Epithelial cell of prostate (primary cell): ENCODE measurements around the gene ACVRL1.

Experiments
- DNase-seq: peaks from one replicate; pipeline ENCODE4 v3.0.0-alpha.2; 2011; ENCODE audit warnings: low read depth, low spot score
- H3K27ac ChIP-seq: fragments of 450-650 bp; 2 replicates; pipeline ENCODE4 v1.5.1; 2017; ENCODE audit warnings: mild to moderate bottlenecking

Gene ACVRL1

DNA sequence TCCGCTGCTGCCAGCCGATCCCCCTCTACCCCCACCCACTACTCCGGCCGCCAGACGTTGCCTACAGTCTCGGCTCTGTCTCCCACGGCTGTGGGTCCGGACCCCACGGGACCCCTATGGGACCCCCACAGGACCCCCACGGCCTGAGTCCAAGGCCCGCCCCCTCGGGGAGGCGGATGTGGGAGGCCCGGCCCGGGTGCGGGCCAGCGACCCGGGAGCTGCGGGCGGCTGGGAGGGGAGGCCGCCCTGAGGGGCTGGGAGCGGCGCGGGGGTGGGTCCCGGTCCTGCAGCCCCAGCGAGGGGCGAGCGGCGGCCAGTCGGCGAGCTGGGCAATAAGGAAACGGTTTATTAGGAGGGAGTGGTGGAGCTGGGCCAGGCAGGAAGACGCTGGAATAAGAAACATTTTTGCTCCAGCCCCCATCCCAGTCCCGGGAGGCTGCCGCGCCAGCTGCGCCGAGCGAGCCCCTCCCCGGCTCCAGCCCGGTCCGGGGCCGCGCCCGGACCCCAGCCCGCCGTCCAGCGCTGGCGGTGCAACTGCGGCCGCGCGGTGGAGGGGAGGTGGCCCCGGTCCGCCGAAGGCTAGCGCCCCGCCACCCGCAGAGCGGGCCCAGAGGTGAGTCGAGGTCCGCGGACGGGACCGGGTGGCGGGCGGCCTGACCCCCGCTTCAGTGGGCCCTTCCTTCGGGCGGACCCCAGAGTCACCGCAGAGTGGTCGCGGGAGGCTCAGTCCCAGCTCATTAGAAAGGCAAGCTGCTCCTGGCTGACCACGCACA, at the start of gene ACVRL1:
Gene ACVRL1 (plus strand): TSS at position 422 of the 773 bp plus-strand sequence. CDS start 4,971 bp downstream, outside the sequence.
- DNase-seq: no peak
- H3K27ac ChIP-seq: no peak within 1 kb of the TSS

- no peak overlapping the region for H3K27ac ChIP-seq
These were observed 46.3 kb upstream of the ACVRL1 start for GRCh38 chr12:51860986-51861385.

DNA sequence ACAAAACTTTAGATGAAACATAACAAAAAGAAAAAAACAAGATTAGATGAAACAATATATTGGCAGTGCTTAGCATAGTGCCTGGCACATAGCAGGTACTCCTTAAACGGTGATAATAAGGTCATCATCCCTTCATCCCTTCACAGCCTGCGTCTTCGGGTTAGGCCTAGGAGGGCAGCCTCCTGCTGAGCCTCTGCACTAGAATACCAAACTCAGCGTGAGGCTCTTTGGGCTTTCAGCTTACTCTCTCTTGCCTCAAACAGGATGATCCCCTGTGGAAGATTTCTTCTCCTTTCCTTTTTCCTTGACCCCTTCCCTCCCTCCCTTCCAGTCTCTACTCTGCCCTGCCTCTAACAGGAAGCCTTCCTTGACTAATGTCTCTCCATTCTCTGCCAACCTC, 44.4 kb upstream of the ACVRL1 start:
- H3K27ac ChIP-seq: no peak overlapping the region

More at GRCh38 chr12:51860986-51861385, 46.3 kb upstream of the ACVRL1 start:
- DNase-seq: no peak

DNA sequence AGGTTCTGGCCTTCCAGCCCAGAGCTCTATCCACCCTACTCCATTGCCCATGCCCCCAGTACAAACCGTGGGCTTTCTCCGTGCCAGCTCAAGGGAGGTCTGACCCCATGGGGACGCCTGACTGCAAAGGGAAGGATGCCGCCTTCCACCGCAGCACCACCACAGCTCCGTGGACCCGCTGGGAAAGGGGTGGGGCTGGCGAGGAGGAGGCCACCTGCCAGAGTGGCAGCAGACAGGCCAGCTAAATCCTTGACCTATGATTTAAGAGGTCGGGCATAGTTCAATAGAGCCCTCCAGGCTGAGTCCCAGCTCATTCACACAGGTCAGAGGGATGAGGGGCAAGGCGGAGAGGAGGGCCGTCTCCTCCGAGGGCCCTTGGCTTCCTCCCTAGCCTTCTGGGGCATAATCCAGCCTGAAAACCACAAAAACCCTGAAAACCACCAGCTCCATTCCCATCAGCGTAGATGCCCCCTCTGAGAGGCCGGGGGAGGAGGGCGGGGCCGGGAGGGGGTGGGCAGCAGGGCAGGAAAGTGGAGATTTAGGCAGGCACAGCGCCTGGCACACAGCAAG, 43.9 kb upstream of the ACVRL1 start:
- H3K27ac ChIP-seq: no peak overlapping the region
- DNase-seq: no peak

More for the DNA sequence above, 44.4 kb upstream of the ACVRL1 start:
- no peak for DNase-seq

DNA sequence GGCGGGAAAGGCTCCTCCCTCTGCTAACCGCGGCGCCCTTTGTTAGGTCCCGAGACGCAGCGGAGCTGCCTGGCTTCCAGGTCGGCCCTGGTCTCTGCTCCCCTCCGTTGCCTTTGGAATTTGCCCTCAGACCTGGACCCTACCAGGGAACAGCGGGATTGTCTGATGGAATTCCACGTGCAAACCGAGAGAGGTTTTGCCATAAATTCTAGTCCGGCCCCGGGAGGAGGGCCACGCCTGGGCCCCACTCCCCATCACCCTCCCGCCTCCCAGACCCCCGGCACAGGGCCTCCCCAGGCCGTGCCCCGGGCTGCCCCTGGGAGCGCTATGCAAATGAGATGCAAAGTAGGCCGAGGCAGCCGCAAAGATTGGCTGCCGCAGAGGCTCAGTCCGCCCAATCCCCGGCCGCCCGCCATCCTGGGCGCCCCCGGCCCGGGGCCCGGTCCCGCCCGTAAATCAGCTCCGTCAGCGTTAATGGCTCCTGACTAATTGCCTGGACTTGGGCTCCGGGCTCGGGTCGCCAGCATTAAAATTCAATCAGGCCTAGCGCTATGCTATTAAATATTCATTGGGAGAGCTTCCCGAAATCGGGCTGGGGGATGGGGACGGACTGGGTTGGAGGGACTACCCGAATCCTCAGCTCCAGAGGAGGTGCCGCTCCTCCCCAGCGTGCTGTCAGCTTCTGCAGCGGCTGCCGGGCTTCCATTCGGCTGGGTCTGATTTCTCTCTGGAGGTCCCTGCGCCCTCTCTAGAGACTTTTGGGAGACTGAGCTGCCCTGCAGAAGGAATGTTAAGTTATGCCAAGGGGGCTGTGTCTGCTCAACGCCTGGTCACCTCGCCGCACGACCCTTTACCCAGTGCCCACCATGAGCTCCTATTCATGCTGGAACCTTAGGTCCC, 43.1 kb upstream of the ACVRL1 start:
- no peak overlapping the region for H3K27ac ChIP-seq
- no peak for DNase-seq

DNA sequence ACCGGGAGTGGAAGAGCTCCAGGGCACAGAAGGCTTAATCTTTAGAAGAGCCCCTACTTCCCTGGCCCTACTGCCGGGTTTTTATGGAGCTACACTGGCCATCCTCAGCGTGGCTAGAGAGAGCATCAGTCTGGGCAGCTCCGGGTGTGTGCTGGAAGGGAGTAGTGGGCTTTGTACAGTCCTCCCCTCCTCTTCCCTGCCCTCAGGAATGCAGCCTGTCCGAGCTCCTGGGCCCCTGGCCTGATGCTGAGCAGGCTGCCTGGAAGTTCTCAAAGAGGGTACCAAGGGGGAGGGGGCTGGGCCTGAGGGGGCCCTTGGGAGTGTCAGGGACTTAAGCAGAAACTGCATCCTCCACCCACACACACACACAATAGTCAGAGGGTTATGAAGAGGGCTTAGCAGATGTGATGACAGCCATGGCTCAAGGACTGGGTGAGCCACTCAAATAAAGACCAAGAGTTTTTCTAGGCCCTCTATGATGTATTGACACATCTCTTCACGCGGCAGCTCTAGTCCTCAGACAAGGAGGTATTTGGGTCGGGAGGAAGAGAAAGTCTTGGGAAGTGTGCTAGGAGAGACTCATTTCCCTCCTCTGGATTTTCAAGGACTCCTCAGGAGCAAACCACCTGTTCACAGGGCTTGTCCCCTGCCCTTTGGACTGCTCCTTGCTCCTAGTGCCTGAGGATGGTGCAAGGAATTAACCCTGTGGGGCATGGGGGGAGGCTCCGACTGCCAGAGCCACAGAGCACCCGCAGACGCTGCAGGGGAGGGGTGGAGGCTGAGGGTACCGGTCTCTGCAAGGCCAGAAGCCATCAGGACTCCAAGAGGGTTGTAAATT, 42.3 kb upstream of the ACVRL1 start:
- no peak for DNase-seq

DNA sequence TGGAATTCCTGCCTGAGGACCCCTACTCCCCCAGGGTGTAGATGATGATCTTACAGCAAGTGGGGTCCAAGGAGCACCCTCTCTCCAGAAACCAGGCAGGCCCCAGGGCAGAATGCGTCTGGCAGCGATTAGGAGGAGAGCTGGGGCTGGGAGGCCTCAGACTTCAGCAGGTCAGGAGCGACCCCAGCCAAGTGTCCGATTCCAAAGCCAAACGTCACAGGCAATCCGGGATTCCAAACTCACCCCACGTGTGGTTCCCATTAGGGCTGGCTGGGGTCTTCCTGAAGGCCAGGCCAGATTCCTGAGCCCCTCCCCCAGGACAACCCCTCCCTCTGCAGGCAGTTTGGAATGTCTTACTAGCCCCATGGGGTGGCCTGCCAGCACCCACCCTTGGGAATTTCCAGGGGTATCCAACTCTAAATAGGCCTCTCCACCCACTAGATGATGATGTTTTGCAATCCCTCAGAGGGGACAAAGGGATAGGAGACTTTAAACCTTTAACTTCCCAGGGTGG, 41.5 kb upstream of the ACVRL1 start:
- H3K27ac ChIP-seq: no peak overlapping the region
- DNase-seq: no peak

More for the DNA sequence above, 42.3 kb upstream of the ACVRL1 start:
- H3K27ac ChIP-seq: no peak overlapping the region

DNA sequence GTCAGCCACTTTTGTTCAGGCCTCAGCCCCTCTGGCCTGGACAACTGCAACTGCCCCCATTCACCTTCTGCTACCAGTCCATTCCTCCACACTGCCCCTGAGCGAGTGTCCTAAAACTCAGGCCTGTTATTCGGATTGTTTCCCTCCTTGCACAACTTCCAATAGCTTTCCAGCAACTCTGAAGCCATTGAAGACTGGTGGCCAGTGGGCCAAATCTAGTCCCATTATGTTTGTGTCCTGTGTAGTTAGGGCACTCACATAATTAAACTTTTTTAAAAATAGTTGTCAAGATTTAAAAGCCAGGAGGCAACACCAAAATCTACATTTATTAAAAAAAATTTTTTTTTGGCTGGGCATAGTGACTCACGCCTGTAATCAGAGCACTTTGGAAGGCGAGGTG, 41.0 kb upstream of the ACVRL1 start:
- DNase-seq: no peak
- H3K27ac ChIP-seq: no peak overlapping the region

DNA sequence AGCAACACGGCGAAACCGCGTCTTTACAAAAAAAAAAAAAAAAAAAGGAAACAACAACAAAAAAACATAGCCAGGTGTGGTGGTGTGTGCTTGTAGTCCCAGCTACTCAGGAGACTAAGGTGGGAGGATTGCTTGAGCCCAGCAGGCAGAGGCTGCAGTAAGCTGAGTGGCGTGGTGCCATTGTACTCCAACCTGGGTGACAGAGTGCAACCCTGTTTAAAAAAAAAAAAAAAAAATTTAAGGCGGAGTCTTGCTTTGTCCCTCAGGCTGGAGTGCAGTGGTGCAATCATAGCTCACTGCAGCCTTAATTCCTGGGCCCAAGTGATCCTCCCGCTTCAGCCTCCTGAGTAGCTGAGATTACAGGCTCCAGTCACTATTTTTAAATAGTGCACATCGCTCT, 40.5 kb upstream of the ACVRL1 start:
- no peak for DNase-seq
- H3K27ac ChIP-seq: no peak overlapping the region

- DNase-seq: no peak
- no peak overlapping the region for H3K27ac ChIP-seq
These were observed 39.9 kb upstream of the ACVRL1 start for GRCh38 chr12:51867371-51867770.

GRCh38 chr12:51867796-51868428, 39.4 kb upstream of the ACVRL1 start:
- no peak overlapping the region for H3K27ac ChIP-seq
- no peak for DNase-seq

DNA sequence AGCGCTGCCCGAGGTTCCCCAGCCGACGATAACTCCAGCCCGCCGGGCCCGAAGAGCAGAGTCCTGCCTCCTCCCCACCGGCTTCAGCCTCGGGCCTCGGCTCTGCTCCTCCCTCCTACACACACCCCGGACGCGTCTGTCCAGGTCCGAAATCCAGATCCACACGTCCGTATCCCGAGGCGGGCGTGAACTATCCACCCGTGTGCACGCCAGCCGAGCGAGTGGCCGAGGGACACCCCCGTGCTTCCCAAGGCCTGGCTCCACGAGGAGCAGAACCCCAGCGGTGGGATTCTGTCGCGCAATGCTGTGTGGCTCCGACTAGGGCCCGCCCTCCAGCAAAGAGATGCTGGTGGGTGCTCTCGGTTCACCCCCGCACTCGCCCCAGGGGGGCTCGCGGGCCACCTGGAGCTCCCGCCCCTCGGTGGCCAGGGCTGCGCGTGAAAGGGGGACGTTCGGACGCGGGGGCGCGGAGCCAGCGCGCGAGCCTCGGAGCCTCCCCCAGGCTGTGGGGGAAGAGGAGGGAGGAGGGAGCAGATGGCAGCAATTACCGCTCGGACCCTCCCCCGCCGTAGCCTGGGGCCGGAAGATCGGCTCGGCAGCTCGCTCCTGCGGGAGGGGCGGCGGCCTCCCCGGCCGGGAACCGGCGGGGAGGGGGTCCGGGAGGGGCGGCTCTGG, 38.3 kb upstream of the ACVRL1 start:
- DNase-seq: no peak
- H3K27ac ChIP-seq: no peak overlapping the region

- no peak overlapping the region for H3K27ac ChIP-seq
- DNase-seq: no peak
These were observed 37.8 kb upstream of the ACVRL1 start for GRCh38 chr12:51869496-51869865.

DNA sequence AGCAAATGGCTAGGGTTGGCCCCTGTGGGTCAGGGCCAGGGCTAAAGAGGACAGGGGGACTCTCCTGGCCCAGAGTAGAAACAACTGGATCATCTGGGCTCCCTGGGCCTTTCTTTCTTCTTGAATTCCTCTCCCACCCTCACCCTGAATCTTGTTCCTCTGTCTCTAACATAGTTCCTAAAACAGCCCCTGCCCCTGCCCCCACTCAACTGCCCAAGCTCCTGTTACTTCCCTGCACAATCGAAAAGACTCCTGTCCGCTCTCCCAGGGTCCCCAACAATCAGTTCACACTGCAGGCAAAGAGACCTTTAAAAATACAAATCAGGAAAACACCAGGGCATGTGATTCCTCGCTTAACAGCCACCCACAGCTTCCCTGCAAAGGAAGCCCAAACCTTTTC, 37.4 kb upstream of the ACVRL1 start:
- DNase-seq: no peak
- H3K27ac ChIP-seq: no peak overlapping the region

GRCh38 chr12:51870504-51870903, 36.8 kb upstream of the ACVRL1 start:
- DNase-seq: no peak
- no peak overlapping the region for H3K27ac ChIP-seq

DNA sequence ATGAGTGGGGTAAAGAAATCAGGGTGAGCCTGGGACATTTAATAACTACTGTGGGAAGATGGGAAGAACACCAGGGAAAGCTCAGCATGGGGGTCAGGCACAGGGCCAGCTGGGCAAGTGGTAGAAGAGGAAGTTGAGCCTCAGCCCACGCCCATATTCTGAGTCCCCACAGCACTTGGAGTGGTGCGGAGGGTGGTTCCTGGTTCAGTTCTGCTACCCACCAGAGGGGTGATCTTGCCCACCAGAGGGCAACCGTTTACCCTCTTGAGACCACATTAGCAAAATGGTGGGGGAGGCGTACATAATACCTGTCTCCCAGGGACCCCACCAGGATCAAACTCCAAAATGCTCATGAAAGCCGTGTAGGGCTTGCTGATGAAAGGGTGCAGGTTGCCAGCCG, 36.2 kb upstream of the ACVRL1 start:
- DNase-seq: no peak

DNA sequence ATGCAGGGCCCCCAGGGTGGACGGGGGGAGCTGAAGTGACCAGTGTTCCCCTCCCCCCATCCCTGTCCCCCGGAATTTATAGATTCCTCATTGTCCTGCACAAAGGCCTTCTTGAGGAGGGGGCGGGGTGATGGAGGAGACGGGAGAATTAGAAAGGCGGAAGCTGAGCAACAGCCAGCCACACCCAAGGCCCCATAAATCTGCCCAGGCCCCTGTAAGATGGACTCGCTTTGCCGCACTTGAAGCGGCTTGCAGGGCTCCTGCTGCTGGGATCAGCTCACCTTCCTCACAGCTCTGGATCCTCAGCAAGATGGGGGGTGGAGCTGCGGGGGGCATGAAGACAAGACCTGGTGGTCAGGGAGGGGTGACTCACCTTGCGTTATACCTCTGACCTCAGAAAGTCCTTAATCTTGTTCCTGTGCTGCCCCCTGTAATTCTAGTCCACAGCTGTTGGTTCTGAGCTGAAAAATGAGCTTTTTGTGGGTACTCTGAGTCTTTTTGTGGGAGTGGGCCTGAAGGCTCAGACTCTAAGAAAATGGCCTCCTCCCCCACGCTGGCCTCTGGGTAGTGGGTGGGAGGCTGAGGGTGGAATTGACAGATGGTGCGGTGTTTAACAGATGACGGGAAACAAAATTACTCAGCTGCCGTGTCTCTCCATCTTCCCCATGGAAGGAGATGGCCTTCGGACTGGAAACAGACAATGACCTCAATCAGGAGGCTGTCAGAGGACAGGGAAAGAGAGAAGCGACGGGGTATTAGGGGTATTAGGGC, 35.2 kb upstream of the ACVRL1 start:
- H3K27ac ChIP-seq: no peak overlapping the region
- no peak for DNase-seq

More for the DNA sequence above, 36.2 kb upstream of the ACVRL1 start:
- H3K27ac ChIP-seq: no peak overlapping the region

GRCh38 chr12:51872689-51872981, 34.7 kb upstream of the ACVRL1 start:
- no peak for DNase-seq
- H3K27ac ChIP-seq: no peak overlapping the region
